GM19463 (cell line): ENCODE results near the gene SIGMAR1.
A peak's percentile ranks its signal among the peaks of the same experiment; 100 is the strongest.

ENCODE experiments used
- ATAC-seq: cut with Tn5 transposase; IDR thresholded peaks from one replicate; pipeline ENCODE4 v1.9.1; 2021; ENCODE audit warnings: mild to moderate bottlenecking, moderate library complexity; ENCODE audit not compliant: unreplicated experiment

The SIGMAR1 gene

GRCh38 chr9:34637356-34638137 is at the start of gene SIGMAR1:
Gene SIGMAR1 (minus strand): TSS chr9:34637787. CDS start chr9:34637697, 90 bp downstream.
- ATAC-seq: peak; percentile 86

GRCh38 chr9:34686732-34687131 is 49.1 kb upstream of the SIGMAR1 start:
- ATAC-seq: no peak

- no peak for ATAC-seq
These were observed 48.6 kb upstream of the SIGMAR1 start for GRCh38 chr9:34686231-34686630.

- no peak for ATAC-seq
These were observed 48.0 kb upstream of the SIGMAR1 start for GRCh38 chr9:34685591-34685990.

- ATAC-seq: no peak
These were observed 47.2 kb upstream of the SIGMAR1 start for GRCh38 chr9:34684816-34685215.

GRCh38 chr9:34684145-34684544 is 46.6 kb upstream of the SIGMAR1 start:
- no peak for ATAC-seq

- ATAC-seq: no peak
These were observed 38.3 kb upstream of the SIGMAR1 start for GRCh38 chr9:34675869-34676268.

- no peak for ATAC-seq
These were observed 37.6 kb upstream of the SIGMAR1 start for GRCh38 chr9:34675048-34675714.

GRCh38 chr9:34674440-34674839 is 36.9 kb upstream of the SIGMAR1 start:
- no peak for ATAC-seq

GRCh38 chr9:34671307-34671706 is 33.7 kb upstream of the SIGMAR1 start:
- no peak for ATAC-seq

GRCh38 chr9:34669809-34670562 is 32.4 kb upstream of the SIGMAR1 start:
- no peak for ATAC-seq

GRCh38 chr9:34665381-34666250 is 28.0 kb upstream of the SIGMAR1 start:
- peak; percentile 78 for ATAC-seq

- ATAC-seq: peak; percentile 14
These were observed 27.4 kb upstream of the SIGMAR1 start for GRCh38 chr9:34665067-34665380.

- ATAC-seq: peak; percentile 57
These were observed 26.9 kb upstream of the SIGMAR1 start for GRCh38 chr9:34664281-34665066.

- no peak for ATAC-seq
These were observed 25.7 kb upstream of the SIGMAR1 start for GRCh38 chr9:34663303-34663605.

- ATAC-seq: no peak
These were observed 25.1 kb upstream of the SIGMAR1 start, which contains the start of gene CCL27 for GRCh38 chr9:34662526-34663302. Gene CCL27 (minus strand): TSS chr9:34662657. CDS start chr9:34662633, 24 bp downstream.

- no peak for ATAC-seq
These were observed 22.1 kb upstream of the SIGMAR1 start for GRCh38 chr9:34659592-34660253.

- no peak for ATAC-seq
These were observed 20.9 kb upstream of the SIGMAR1 start for GRCh38 chr9:34658461-34658860.

GRCh38 chr9:34656992-34657391 is 19.4 kb upstream of the SIGMAR1 start:
- ATAC-seq: no peak
